ENCODE measurements around the gene GGTA1. TPM values are rescaled to one million over a fixed set of nuclear protein-coding genes. Genes with fewer than 3 reads are reported as not detected.

Gene GGTA1
- total and polyA plus RNA-seq, 2 of the 8 experiments (the other 6 are each of a cell fraction or from before 2014, with no cell fraction given), result not detected

DNA sequence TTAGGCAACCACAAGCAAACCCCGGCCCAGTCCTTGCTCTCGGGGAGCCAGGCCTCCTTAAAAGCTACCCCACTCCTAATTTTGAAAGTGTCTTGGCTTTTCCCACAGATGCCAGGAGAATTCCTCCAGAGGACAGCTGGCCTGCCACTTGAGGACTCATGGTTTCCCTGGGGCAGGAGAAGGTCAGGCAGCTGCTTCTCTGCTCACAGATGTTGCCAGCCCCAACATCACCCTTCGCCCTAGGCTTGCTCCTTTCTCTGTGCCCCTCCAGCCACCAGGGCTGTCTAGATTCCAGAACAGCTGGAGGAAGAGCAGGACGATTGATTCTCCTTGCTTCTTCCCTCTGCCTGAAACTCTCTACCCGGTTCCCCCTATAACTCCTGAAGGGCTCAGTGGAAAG lies 8.5 kb downstream of the GGTA1 start (continued):
- TF ChIP-seq, protein P1, sequence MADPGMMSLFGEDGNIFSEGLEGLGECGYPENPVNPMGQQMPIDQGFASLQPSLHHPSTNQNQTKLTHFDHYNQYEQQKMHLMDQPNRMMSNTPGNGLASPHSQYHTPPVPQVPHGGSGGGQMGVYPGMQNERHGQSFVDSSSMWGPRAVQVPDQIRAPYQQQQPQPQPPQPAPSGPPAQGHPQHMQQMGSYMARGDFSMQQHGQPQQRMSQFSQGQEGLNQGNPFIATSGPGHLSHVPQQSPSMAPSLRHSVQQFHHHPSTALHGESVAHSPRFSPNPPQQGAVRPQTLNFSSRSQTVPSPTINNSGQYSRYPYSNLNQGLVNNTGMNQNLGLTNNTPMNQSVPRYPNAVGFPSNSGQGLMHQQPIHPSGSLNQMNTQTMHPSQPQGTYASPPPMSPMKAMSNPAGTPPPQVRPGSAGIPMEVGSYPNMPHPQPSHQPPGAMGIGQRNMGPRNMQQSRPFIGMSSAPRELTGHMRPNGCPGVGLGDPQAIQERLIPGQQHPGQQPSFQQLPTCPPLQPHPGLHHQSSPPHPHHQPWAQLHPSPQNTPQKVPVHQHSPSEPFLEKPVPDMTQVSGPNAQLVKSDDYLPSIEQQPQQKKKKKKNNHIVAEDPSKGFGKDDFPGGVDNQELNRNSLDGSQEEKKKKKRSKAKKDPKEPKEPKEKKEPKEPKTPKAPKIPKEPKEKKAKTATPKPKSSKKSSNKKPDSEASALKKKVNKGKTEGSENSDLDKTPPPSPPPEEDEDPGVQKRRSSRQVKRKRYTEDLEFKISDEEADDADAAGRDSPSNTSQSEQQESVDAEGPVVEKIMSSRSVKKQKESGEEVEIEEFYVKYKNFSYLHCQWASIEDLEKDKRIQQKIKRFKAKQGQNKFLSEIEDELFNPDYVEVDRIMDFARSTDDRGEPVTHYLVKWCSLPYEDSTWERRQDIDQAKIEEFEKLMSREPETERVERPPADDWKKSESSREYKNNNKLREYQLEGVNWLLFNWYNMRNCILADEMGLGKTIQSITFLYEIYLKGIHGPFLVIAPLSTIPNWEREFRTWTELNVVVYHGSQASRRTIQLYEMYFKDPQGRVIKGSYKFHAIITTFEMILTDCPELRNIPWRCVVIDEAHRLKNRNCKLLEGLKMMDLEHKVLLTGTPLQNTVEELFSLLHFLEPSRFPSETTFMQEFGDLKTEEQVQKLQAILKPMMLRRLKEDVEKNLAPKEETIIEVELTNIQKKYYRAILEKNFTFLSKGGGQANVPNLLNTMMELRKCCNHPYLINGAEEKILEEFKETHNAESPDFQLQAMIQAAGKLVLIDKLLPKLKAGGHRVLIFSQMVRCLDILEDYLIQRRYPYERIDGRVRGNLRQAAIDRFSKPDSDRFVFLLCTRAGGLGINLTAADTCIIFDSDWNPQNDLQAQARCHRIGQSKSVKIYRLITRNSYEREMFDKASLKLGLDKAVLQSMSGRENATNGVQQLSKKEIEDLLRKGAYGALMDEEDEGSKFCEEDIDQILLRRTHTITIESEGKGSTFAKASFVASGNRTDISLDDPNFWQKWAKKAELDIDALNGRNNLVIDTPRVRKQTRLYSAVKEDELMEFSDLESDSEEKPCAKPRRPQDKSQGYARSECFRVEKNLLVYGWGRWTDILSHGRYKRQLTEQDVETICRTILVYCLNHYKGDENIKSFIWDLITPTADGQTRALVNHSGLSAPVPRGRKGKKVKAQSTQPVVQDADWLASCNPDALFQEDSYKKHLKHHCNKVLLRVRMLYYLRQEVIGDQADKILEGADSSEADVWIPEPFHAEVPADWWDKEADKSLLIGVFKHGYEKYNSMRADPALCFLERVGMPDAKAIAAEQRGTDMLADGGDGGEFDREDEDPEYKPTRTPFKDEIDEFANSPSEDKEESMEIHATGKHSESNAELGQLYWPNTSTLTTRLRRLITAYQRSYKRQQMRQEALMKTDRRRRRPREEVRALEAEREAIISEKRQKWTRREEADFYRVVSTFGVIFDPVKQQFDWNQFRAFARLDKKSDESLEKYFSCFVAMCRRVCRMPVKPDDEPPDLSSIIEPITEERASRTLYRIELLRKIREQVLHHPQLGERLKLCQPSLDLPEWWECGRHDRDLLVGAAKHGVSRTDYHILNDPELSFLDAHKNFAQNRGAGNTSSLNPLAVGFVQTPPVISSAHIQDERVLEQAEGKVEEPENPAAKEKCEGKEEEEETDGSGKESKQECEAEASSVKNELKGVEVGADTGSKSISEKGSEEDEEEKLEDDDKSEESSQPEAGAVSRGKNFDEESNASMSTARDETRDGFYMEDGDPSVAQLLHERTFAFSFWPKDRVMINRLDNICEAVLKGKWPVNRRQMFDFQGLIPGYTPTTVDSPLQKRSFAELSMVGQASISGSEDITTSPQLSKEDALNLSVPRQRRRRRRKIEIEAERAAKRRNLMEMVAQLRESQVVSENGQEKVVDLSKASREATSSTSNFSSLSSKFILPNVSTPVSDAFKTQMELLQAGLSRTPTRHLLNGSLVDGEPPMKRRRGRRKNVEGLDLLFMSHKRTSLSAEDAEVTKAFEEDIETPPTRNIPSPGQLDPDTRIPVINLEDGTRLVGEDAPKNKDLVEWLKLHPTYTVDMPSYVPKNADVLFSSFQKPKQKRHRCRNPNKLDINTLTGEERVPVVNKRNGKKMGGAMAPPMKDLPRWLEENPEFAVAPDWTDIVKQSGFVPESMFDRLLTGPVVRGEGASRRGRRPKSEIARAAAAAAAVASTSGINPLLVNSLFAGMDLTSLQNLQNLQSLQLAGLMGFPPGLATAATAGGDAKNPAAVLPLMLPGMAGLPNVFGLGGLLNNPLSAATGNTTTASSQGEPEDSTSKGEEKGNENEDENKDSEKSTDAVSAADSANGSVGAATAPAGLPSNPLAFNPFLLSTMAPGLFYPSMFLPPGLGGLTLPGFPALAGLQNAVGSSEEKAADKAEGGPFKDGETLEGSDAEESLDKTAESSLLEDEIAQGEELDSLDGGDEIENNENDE (IDR thresholded peaks at IDR 0.05; ENCODE audit: insufficient replicate concordance, low read length), result no peak
- TF ChIP-seq SP4 (IDR thresholded peaks at IDR 0.05; ENCODE audit: low read length) (no peak), KDM4A (IDR thresholded peaks at IDR 0.05; ENCODE audit: low read depth, low read length, severe bottlenecking) (no peak), TAF7 (optimal IDR thresholded peaks at IDR 0.05; ENCODE audit: borderline replicate concordance, low read depth, low read length) (no peak), CBX5 (IDR thresholded peaks at IDR 0.05; ENCODE audit: low read depth, low read length) (no peak), SRF (IDR thresholded peaks at IDR 0.05; ENCODE audit: low read depth, low read length) (no peak), CHD1 (IDR thresholded peaks at IDR 0.05; ENCODE audit: low read depth, low read length) (no peak), PHF8 (conservative IDR thresholded peaks at IDR 0.05; ENCODE audit: low read depth, low read length) (no peak), SUZ12 (IDR thresholded peaks at IDR 0.05; ENCODE audit: low read length) (no peak)

Measured in H1 (cell line).